Measurements from ENCODE around the gene UBL7.

The UBL7 gene

GRCh38 chr15:74438206-74438605, 22.8 kb downstream of the UBL7 start:
- no peak for DNase-seq

GRCh38 chr15:74434263-74435136, 26.5 kb downstream of the UBL7 start:
- DNase-seq = no peak

GRCh38 chr15:74433592-74434262, 27.2 kb downstream of the UBL7 start, which contains the start of gene SEMA7A:
Gene SEMA7A, minus strand, starts transcription at chr15:74433958. Its CDS starts 40 bp downstream, at chr15:74433918.
- DNase-seq = peak; percentile 69

- no peak for DNase-seq
Observed at GRCh38 chr15:74432968-74433591, 27.9 kb downstream of the UBL7 start.

GRCh38 chr15:74432271-74432967, 28.5 kb downstream of the UBL7 start:
- no peak for DNase-seq

- no peak for DNase-seq
Observed at GRCh38 chr15:74431645-74432044, 29.3 kb downstream of the UBL7 start.

GRCh38 chr15:74431116-74431515, 29.8 kb downstream of the UBL7 start:
- no peak for DNase-seq

- no peak for DNase-seq
Observed at GRCh38 chr15:74430510-74430951, 30.4 kb downstream of the UBL7 start.

GRCh38 chr15:74429781-74430400, 31.1 kb downstream of the UBL7 start:
- no peak for DNase-seq

- DNase-seq = no peak
Observed at GRCh38 chr15:74428970-74429780, 31.8 kb downstream of the UBL7 start.

- peak; percentile 41 for DNase-seq
Observed at GRCh38 chr15:74428442-74428787, 32.5 kb downstream of the UBL7 start.

GRCh38 chr15:74427607-74428441, 33.1 kb downstream of the UBL7 start:
- DNase-seq = peak; percentile 72

GRCh38 chr15:74426404-74427281, 34.3 kb downstream of the UBL7 start:
- no peak for DNase-seq

- DNase-seq = no peak
Observed at GRCh38 chr15:74425630-74426029, 35.3 kb downstream of the UBL7 start.

- no peak for DNase-seq
Observed at GRCh38 chr15:74424901-74425528, 35.9 kb downstream of the UBL7 start.

- DNase-seq = peak; percentile 31
Observed at GRCh38 chr15:74423431-74424257, 37.3 kb downstream of the UBL7 start.

- DNase-seq = peak; percentile 97
Observed at GRCh38 chr15:74422652-74423430, 38.1 kb downstream of the UBL7 start.
